WTC11 (cell line): ENCODE results near the gene SLC7A6OS. TPM values are rescaled to one million over a fixed set of nuclear protein-coding genes. Genes with fewer than 3 reads are reported as not detected.

Source experiments
- ATAC-seq: fragments of 200-7000 bp; cut with Tn5 transposase; 2 replicates; pipeline ENCODE4 v1.10.0; 2021; ENCODE audit warnings: mild to moderate bottlenecking, moderate library complexity
- CTCF ChIA-PET: fragments of 300-600 bp; sonication (Branson Sonifier 250); formaldehyde crosslinking; loops from one replicate; lab custom pipeline; 2021; ENCODE audit warnings: antibody characterized with exemption; lab: Charles Lee
- POLR2A ChIA-PET: fragments of 350-600 bp; sonication (Branson Sonifier 250); formaldehyde crosslinking; loops from one replicate; lab custom pipeline; 2021; ENCODE audit warnings: antibody characterized with exemption; lab: Charles Lee
- DNase-seq: peaks from one replicate; pipeline ENCODE4 v3.0.0; 2021; ENCODE audit warnings: low spot score
- H3K27ac Mint-ChIP-seq: 2 replicates; pipeline ENCODE4 v1.8.0; 2021; ENCODE audit warnings: mixed read lengths
- H3K27me3 Mint-ChIP-seq: 2 replicates; pipeline ENCODE4 v1.8.0; 2021; ENCODE audit warnings: low read depth, mild to moderate bottlenecking, moderate library complexity, mixed read lengths
- H3K36me3 Mint-ChIP-seq: 2 replicates; pipeline ENCODE4 v1.8.0; 2021; ENCODE audit warnings: mixed read lengths
- H3K4me1 Mint-ChIP-seq: 2 replicates; pipeline ENCODE4 v1.8.0; 2022; ENCODE audit warnings: mixed read lengths
- H3K4me3 Mint-ChIP-seq: 2 replicates; pipeline ENCODE4 v1.8.0; 2021; ENCODE audit warnings: mild to moderate bottlenecking, moderate library complexity, mixed read lengths
- H3K9me3 Mint-ChIP-seq: 2 replicates; pipeline ENCODE4 v1.8.0; 2021; ENCODE audit warnings: mixed read lengths
- ATF1 ChIP-seq: sonication (generic); formaldehyde crosslinking; IDR thresholded peaks from 2 replicates; pipeline ENCODE4 v1.8.1; 2023; ENCODE audit warnings: mild to moderate bottlenecking, moderate library complexity, missing genetic modification reagents
- ATF2 ChIP-seq: sonication (generic); formaldehyde crosslinking; IDR thresholded peaks from 2 replicates; pipeline ENCODE4 v1.8.1; 2022; ENCODE audit warnings: low read depth, missing genetic modification reagents, borderline replicate concordance
- CDX4 ChIP-seq: fragments of 250-450 bp; sonication (Bioruptor Pico); IDR thresholded peaks from 2 replicates; pipeline ENCODE4 v1.9.0; 2021; ENCODE audit warnings: moderate library complexity, mild to moderate bottlenecking, inconsistent platforms, borderline replicate concordance
- ERG ChIP-seq: fragments of 250-450 bp; sonication (Bioruptor Pico); IDR thresholded peaks from 2 replicates; pipeline ENCODE4 v1.8.0; 2021; ENCODE audit warnings: mild to moderate bottlenecking
- ESRRA ChIP-seq: sonication (generic); formaldehyde crosslinking; IDR thresholded peaks from 2 replicates; pipeline ENCODE4 v1.8.1; 2022; ENCODE audit warnings: mild to moderate bottlenecking, missing genetic modification reagents, borderline replicate concordance
- FOXP1 ChIP-seq: sonication (generic); formaldehyde crosslinking; IDR thresholded peaks from 2 replicates; pipeline ENCODE4 v1.8.0; 2022; ENCODE audit warnings: missing genetic modification reagents, mild to moderate bottlenecking, moderate library complexity, borderline replicate concordance
- GRHL2 ChIP-seq: fragments of 250-450 bp; sonication (Bioruptor Pico); IDR thresholded peaks from 2 replicates; pipeline ENCODE4 v1.8.0; 2022; ENCODE audit warnings: mild to moderate bottlenecking, moderate library complexity; ENCODE audit not compliant: insufficient replicate concordance, severe bottlenecking
- GTF2I ChIP-seq: fragments of 250-450 bp; sonication (Bioruptor Pico); conservative IDR thresholded peaks from 2 replicates; pipeline ENCODE4 v1.4.0; 2021; ENCODE audit warnings: mild to moderate bottlenecking
- HMGA2 ChIP-seq: fragments of 250-450 bp; sonication (Bioruptor Pico); IDR thresholded peaks from 2 replicates; pipeline ENCODE4 v1.4.0; 2021; ENCODE audit warnings: mild to moderate bottlenecking, moderate library complexity
- JAZF1 ChIP-seq: fragments of 250-450 bp; sonication (Bioruptor Pico); IDR thresholded peaks from 2 replicates; pipeline ENCODE4 v1.9.0; 2021; ENCODE audit warnings: moderate library complexity, mild to moderate bottlenecking, inconsistent platforms
- KAT7 ChIP-seq: sonication (generic); formaldehyde crosslinking; IDR thresholded peaks from 2 replicates; pipeline ENCODE4 v1.8.1; 2023; ENCODE audit warnings: missing genetic modification reagents, mild to moderate bottlenecking, borderline replicate concordance
- NFATC4 ChIP-seq: fragments of 250-450 bp; sonication (Bioruptor Pico); IDR thresholded peaks from 2 replicates; pipeline ENCODE4 v1.9.0; 2021; ENCODE audit warnings: mild to moderate bottlenecking
- OVOL2 ChIP-seq: fragments of 250-450 bp; sonication (Bioruptor Pico); IDR thresholded peaks from 2 replicates; pipeline ENCODE4 v1.9.0; 2021; ENCODE audit warnings: mild to moderate bottlenecking, borderline replicate concordance
- SMAD4 ChIP-seq: sonication (generic); formaldehyde crosslinking; IDR thresholded peaks from 2 replicates; pipeline ENCODE4 v1.8.0; 2022; ENCODE audit warnings: mild to moderate bottlenecking, missing genetic modification reagents
- TEAD1 ChIP-seq: sonication (generic); formaldehyde crosslinking; IDR thresholded peaks from 2 replicates; pipeline ENCODE4 v1.8.0; 2022; ENCODE audit warnings: mild to moderate bottlenecking, missing genetic modification reagents
- ZBTB21 ChIP-seq: sonication (generic); formaldehyde crosslinking; IDR thresholded peaks from 2 replicates; pipeline ENCODE4 v1.8.1; 2023; ENCODE audit warnings: mild to moderate bottlenecking, missing genetic modification reagents, borderline replicate concordance
- ZNF121 ChIP-seq: sonication (generic); formaldehyde crosslinking; IDR thresholded peaks from 2 replicates; pipeline ENCODE4 v1.8.0; 2023; ENCODE audit warnings: missing genetic modification reagents
- ZNF219 ChIP-seq: sonication (generic); formaldehyde crosslinking; IDR thresholded peaks from 2 replicates; pipeline ENCODE4 v1.8.0; 2023; ENCODE audit warnings: missing genetic modification reagents, mild to moderate bottlenecking, borderline replicate concordance
- ZNF317 ChIP-seq: sonication (generic); formaldehyde crosslinking; IDR thresholded peaks from 2 replicates; pipeline ENCODE4 v1.8.1; 2023; ENCODE audit warnings: low read depth, mild to moderate bottlenecking, moderate library complexity, missing genetic modification reagents, borderline replicate concordance
- ZNF671 ChIP-seq: fragments of 250-450 bp; sonication (Bioruptor Pico); IDR thresholded peaks from 2 replicates; pipeline ENCODE4 v1.8.0; 2021; ENCODE audit warnings: mild to moderate bottlenecking
- total RNA-seq: library from RNA; stranded (reverse); gene quantifications from 3 replicates; pipeline ENCODE4 v1.2.3, GENCODE V29; 2021
- TF ChIP-seq, protein P1 (sequence below): sonication (generic); formaldehyde crosslinking; IDR thresholded peaks from 2 replicates; pipeline ENCODE4 v1.8.1; 2023; ENCODE audit warnings: mild to moderate bottlenecking, moderate library complexity, missing genetic modification reagents
- TF ChIP-seq, protein P2 (sequence below): sonication (generic); formaldehyde crosslinking; IDR thresholded peaks from 2 replicates; pipeline ENCODE4 v1.8.1; 2022; ENCODE audit warnings: low read depth, mild to moderate bottlenecking, moderate library complexity, missing genetic modification reagents, borderline replicate concordance
- TF ChIP-seq, protein P3 (sequence below): sonication (generic); formaldehyde crosslinking; IDR thresholded peaks from 2 replicates; pipeline ENCODE4 v1.8.1; 2022; ENCODE audit warnings: mild to moderate bottlenecking, moderate library complexity, missing genetic modification reagents

SLC7A6OS gene
- total RNA-seq, 1 experiment from 2014 or later, result 22.6 TPM

DNA sequence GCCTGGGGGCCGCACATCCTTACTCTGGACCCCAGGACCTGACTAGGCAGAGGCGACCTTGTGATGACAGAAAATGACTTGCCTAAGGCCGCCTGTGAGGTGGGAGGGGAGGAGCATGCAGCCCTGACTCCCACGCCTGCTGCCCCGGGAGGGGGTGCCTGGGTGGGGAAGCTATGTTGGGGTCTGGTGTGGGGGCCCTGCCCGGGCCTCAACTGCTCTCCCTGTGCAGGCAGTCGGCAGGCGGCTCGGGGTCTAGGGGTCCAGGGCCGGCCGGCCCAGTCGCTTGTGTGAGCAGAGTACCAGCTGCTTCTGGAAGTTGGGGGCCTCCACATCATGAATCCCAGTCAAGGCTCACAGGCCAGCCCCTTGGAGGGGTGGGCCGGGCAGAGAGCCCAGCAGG lies 48.2 kb upstream of the SLC7A6OS start:
- no peak for ATAC-seq
- H3K4me1 Mint-ChIP-seq, result peaks cover 5% of the 10 kb centered on the region; the same call in 1 of the 2 replicates
- CTCF ChIA-PET, result no interaction called here

DNA sequence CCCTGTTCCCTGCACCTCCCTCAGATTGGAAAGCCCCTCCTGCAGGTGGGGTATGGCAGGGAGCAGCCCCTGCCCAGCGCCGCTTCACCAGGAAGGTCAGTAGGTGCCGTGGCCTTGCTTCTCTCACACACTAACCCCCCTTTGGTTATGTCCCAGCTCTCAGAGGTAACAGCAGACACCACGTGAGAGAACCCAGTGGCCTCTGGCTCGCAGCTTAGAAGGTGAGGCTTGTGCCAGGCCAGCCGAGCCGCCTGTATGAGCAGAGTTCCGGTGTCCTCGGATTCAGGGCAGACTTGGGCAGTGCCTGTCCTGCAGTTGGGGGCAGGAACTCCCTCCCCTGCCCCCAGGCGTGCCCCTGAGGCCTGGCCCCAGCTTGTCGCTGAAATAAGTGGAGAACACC lies 47.2 kb upstream of the SLC7A6OS start:
- Mint-ChIP-seq H3K9me3 (no peaks in the 10 kb centered on the region), H3K4me1 (peaks cover 2% of the 10 kb centered on the region; the same call in 1 of the 2 replicates), H3K4me3 (no peak overlapping the region), H3K27ac (no peak overlapping the region), H3K36me3 (peaks cover 3% of the 10 kb centered on the region), H3K27me3 (no peaks in the 10 kb centered on the region)
- DNase-seq, result no peak
- ChIA-PET POLR2A (no interaction called here), CTCF (interaction anchor here (1.5 to 1.6 kb wide), 2 partner anchors 94 to 96 kb away, joined by 3 to 4 read pairs; partner anchors contain the start of gene SLC7A6)
- TF ChIP-seq, protein P1, sequence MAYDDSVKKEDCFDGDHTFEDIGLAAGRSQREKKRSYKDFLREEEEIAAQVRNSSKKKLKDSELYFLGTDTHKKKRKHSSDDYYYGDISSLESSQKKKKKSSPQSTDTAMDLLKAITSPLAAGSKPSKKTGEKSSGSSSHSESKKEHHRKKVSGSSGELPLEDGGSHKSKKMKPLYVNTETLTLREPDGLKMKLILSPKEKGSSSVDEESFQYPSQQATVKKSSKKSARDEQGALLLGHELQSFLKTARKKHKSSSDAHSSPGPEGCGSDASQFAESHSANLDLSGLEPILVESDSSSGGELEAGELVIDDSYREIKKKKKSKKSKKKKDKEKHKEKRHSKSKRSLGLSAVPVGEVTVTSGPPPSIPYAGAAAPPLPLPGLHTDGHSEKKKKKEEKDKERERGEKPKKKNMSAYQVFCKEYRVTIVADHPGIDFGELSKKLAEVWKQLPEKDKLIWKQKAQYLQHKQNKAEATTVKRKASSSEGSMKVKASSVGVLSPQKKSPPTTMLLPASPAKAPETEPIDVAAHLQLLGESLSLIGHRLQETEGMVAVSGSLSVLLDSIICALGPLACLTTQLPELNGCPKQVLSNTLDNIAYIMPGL (CRISPR knock-in tag), result no peak
- no peak for TF ChIP-seq ERG (CRISPR knock-in tag)
- TF ChIP-seq, protein P2, sequence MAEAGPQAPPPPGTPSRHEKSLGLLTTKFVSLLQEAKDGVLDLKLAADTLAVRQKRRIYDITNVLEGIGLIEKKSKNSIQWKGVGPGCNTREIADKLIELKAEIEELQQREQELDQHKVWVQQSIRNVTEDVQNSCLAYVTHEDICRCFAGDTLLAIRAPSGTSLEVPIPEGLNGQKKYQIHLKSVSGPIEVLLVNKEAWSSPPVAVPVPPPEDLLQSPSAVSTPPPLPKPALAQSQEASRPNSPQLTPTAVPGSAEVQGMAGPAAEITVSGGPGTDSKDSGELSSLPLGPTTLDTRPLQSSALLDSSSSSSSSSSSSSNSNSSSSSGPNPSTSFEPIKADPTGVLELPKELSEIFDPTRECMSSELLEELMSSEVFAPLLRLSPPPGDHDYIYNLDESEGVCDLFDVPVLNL (CRISPR knock-in tag), result no peak
- TF ChIP-seq ESRRA (CRISPR knock-in tag), result no peak
- TF ChIP-seq FOXP1, result no peak
- TF ChIP-seq ZNF219 (CRISPR knock-in tag), result no peak
- TF ChIP-seq SMAD4 (CRISPR knock-in tag), result no peak
- TF ChIP-seq, protein P3, sequence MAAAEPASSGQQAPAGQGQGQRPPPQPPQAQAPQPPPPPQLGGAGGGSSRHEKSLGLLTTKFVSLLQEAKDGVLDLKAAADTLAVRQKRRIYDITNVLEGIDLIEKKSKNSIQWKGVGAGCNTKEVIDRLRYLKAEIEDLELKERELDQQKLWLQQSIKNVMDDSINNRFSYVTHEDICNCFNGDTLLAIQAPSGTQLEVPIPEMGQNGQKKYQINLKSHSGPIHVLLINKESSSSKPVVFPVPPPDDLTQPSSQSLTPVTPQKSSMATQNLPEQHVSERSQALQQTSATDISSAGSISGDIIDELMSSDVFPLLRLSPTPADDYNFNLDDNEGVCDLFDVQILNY (CRISPR knock-in tag), result no peak
- TF ChIP-seq CDX4 (CRISPR knock-in tag), result no peak
- TF ChIP-seq ZNF121 (CRISPR knock-in tag), result no peak
- TF ChIP-seq GRHL2 (CRISPR knock-in tag), result no peak
- no peak for TF ChIP-seq ZBTB21 (CRISPR knock-in tag)
- TF ChIP-seq JAZF1 (CRISPR knock-in tag), result no peak
- TF ChIP-seq OVOL2 (CRISPR knock-in tag), result no peak
- no peak for ATAC-seq

More for the DNA sequence above, 48.2 kb upstream of the SLC7A6OS start:
- POLR2A ChIA-PET, result no interaction called here
- Mint-ChIP-seq H3K9me3 (no peaks in the 10 kb centered on the region), H3K4me3 (no peak overlapping the region), H3K36me3 (peaks cover 3% of the 10 kb centered on the region), H3K27me3 (no peaks in the 10 kb centered on the region), H3K27ac (no peak overlapping the region)
- TF ChIP-seq GTF2I (CRISPR knock-in tag), result no peak
- no peak for TF ChIP-seq NFATC4 (CRISPR knock-in tag)
- TF ChIP-seq JAZF1 (CRISPR knock-in tag), result no peak
- no peak for TF ChIP-seq HMGA2 (CRISPR knock-in tag)
- TF ChIP-seq ZNF317 (CRISPR knock-in tag), result no peak
- TF ChIP-seq, protein P3 (CRISPR knock-in tag), result no peak
- TF ChIP-seq ATF2, result no peak
- TF ChIP-seq OVOL2 (CRISPR knock-in tag), result no peak
- TF ChIP-seq TEAD1 (CRISPR knock-in tag), result no peak
- TF ChIP-seq KAT7 (CRISPR knock-in tag), result no peak
- no peak for TF ChIP-seq ZNF671 (CRISPR knock-in tag)
- no peak for TF ChIP-seq ATF1 (CRISPR knock-in tag)
- TF ChIP-seq, all 79 proteins: peak for 0
- no peak for DNase-seq
